HG03103 (cell line): ENCODE data around the gene HTR7.

ENCODE experiments used
- ATAC-seq: cut with Tn5 transposase; IDR thresholded peaks from one replicate; pipeline ENCODE4 v1.9.1; 2021; ENCODE audit warnings: low read depth; ENCODE audit not compliant: unreplicated experiment

The HTR7 gene

GRCh38 chr10:90806677-90807076 is 51.2 kb downstream of the HTR7 start:
- no peak for ATAC-seq

GRCh38 chr10:90805206-90805605 is 52.6 kb downstream of the HTR7 start:
- ATAC-seq, result no peak

GRCh38 chr10:90804354-90804753 is 53.5 kb downstream of the HTR7 start:
- no peak for ATAC-seq

GRCh38 chr10:90801608-90802007 is 56.2 kb downstream of the HTR7 start:
- no peak for ATAC-seq

GRCh38 chr10:90800232-90800796 is 57.5 kb downstream of the HTR7 start:
- ATAC-seq, result no peak

- ATAC-seq, result no peak
Observed at GRCh38 chr10:90799172-90799571, 58.7 kb downstream of the HTR7 start.

- no peak for ATAC-seq
Observed at GRCh38 chr10:90798482-90798881, 59.4 kb downstream of the HTR7 start.

- no peak for ATAC-seq
Observed at GRCh38 chr10:90790422-90790821, 67.4 kb downstream of the HTR7 start.

GRCh38 chr10:90788968-90789367 is 68.9 kb downstream of the HTR7 start:
- peak; percentile 82 for ATAC-seq

- no peak for ATAC-seq
Observed at GRCh38 chr10:90788199-90788491, 69.7 kb downstream of the HTR7 start.

- no peak for ATAC-seq
Observed at GRCh38 chr10:90787393-90788198, 70.2 kb downstream of the HTR7 start.

GRCh38 chr10:90785782-90786181 is 72.1 kb downstream of the HTR7 start:
- ATAC-seq, result no peak

- ATAC-seq, result no peak
Observed at GRCh38 chr10:90784771-90785170, 73.1 kb downstream of the HTR7 start.

GRCh38 chr10:90780488-90780887 is 77.4 kb downstream of the HTR7 start:
- ATAC-seq, result no peak

- no peak for ATAC-seq
Observed at GRCh38 chr10:90779548-90779947, 78.3 kb downstream of the HTR7 start.

- ATAC-seq, result no peak
Observed at GRCh38 chr10:90777621-90778020, 80.2 kb downstream of the HTR7 start.

GRCh38 chr10:90775351-90776028 is 82.3 kb downstream of the HTR7 start:
- ATAC-seq, result peak; percentile 44

- no peak for ATAC-seq
Observed at GRCh38 chr10:90769946-90770841, 87.6 kb downstream of the HTR7 start.

- peak; percentile 82 for ATAC-seq
Observed at GRCh38 chr10:90751107-90751997, 106.5 kb downstream of the HTR7 start.

GRCh38 chr10:90746829-90747228 is 111.0 kb downstream of the HTR7 start:
- ATAC-seq, result no peak
